Muscle of back (tissue), 13 donors: ENCODE results near the gene RARRES1. TPM values are rescaled to one million over a fixed set of nuclear protein-coding genes. Genes with fewer than 3 reads are reported as not detected.

Experiments
- DNase-seq, 3 donors: peaks; one replicate each; pipeline versions ENCODE4 v3.0.0 to v3.0.0-alpha.2; 2013
- long read RNA-seq, 9 donors: transcript quantifications; one replicate each; lab custom pipeline, GENCODE V29; 2026
- polyA plus RNA-seq, 10 donors: library from polyadenylated mRNA; unstranded; fragments of 120-200 nt; gene quantifications; one replicate each; pipeline ENCODE4 v1.2.1, GENCODE V29; 2013; ENCODE audit not compliant: insufficient read length in 10 of 10

The RARRES1 gene
- polyA plus RNA-seq = 1 to 10 TPM; 2.3 to 6.2 (median 3.4) TPM
- long read RNA-seq, donor 1, partial matches to known transcripts = 0 of 3 reads
- long read RNA-seq, donor 1, other reads (novel, unspliced or antisense) = 0 of 3 reads
- long read RNA-seq, donor 2 = 0 reads
- long read RNA-seq, donor 3 = 0 reads
- long read RNA-seq, donor 4 = 0 reads
- long read RNA-seq, donor 5, partial matches to known transcripts = 0 of 4 reads
- long read RNA-seq, donor 5, other reads (novel, unspliced or antisense) = 0 of 4 reads
- long read RNA-seq, donor 6 = 0 reads
- long read RNA-seq, donor 7, partial matches to known transcripts = 0 of 3 reads
- long read RNA-seq, donor 7, other reads (novel, unspliced or antisense) = 0 of 3 reads
- long read RNA-seq, donor 8 = 0 reads
- long read RNA-seq, donor 9 = 0 reads

- peak in 2 of 3 donors; percentile 73 to 90 for DNase-seq
Measured at GRCh38 chr3:158731938-158732855, at the start of gene RARRES1. RARRES1 (minus strand) TSS chr3:158732457; CDS start chr3:158732415, 42 bp downstream.

- no peak for DNase-seq
Measured at GRCh38 chr3:158781849-158782248, 49.6 kb upstream of the RARRES1 start.

- no peak for DNase-seq
Measured at GRCh38 chr3:158781191-158781590, 48.9 kb upstream of the RARRES1 start.

GRCh38 chr3:158780766-158781165 lies 48.5 kb upstream of the RARRES1 start:
- no peak for DNase-seq

- no peak for DNase-seq
Measured at GRCh38 chr3:158777161-158777873, 45.1 kb upstream of the RARRES1 start.

GRCh38 chr3:158776531-158776930 lies 44.3 kb upstream of the RARRES1 start:
- DNase-seq = no peak

GRCh38 chr3:158775426-158776410 lies 43.5 kb upstream of the RARRES1 start:
- DNase-seq = no peak

- DNase-seq = peak in 1 of 3 donors; percentile 59
Measured at GRCh38 chr3:158774965-158775364, 42.7 kb upstream of the RARRES1 start.

GRCh38 chr3:158773845-158774830 lies 41.9 kb upstream of the RARRES1 start:
- DNase-seq = peak; percentile 46 to 79 (median 59)

GRCh38 chr3:158773166-158773565 lies 40.9 kb upstream of the RARRES1 start:
- DNase-seq = no peak

GRCh38 chr3:158771982-158772381 lies 39.7 kb upstream of the RARRES1 start:
- no peak for DNase-seq

- DNase-seq = no peak
Measured at GRCh38 chr3:158771577-158771976, 39.3 kb upstream of the RARRES1 start.

- DNase-seq = no peak
Measured at GRCh38 chr3:158770741-158771350, 38.6 kb upstream of the RARRES1 start.

GRCh38 chr3:158769952-158770740 lies 37.9 kb upstream of the RARRES1 start:
- peak in 1 of 3 donors; percentile 44 for DNase-seq

- DNase-seq = peak in 1 of 3 donors; percentile 42
Measured at GRCh38 chr3:158769549-158769948, 37.3 kb upstream of the RARRES1 start.

GRCh38 chr3:158768881-158769543 lies 36.8 kb upstream of the RARRES1 start:
- peak; percentile 90 to 94 (median 93) for DNase-seq

- peak; percentile 64 to 90 (median 71) for DNase-seq
Measured at GRCh38 chr3:158768361-158768787, 36.1 kb upstream of the RARRES1 start.
